OCI-LY3 (cell line): ENCODE measurements around the gene ATP1B4.
A peak's percentile ranks its signal among the peaks of the same experiment; 100 is the strongest.

ENCODE experiments used
- H2AFZ ChIP-seq: fragments of 200-600, 300-600 bp; shearing (Covaris generic); 2 replicates; pipeline ENCODE4 v1.6.0; 2014; ENCODE audit warnings: antibody characterized with exemption, low read depth, low read length
- H3K27ac ChIP-seq: fragments of 200-600, 300-600 bp; sonication (generic); 2 replicates; pipeline ENCODE4 v1.5.1; 2014; ENCODE audit warnings: mild to moderate bottlenecking, low read length, moderate library complexity, mixed read lengths
- H3K27me3 ChIP-seq: fragments of 200-600, 300-600 bp; sonication (generic); 2 replicates; pipeline ENCODE4 v1.6.1; 2014; ENCODE audit warnings: low read depth, low read length, mixed read lengths
- H3K36me3 ChIP-seq: fragments of 200-600, 300-600 bp; sonication (generic); replicated peaks from 2 replicates; pipeline ENCODE3; 2014; ENCODE audit warnings: low read depth, low read length, mixed read lengths
- H3K4me1 ChIP-seq: fragments of 300-600, 200-600 bp; sonication (generic); 2 replicates; pipeline ENCODE4 v1.6.1; 2014; ENCODE audit warnings: low read length, mixed read lengths
- H3K4me2 ChIP-seq: fragments of 200-600, 300-600 bp; sonication (generic); 2 replicates; pipeline ENCODE4 v1.6.1; 2014; ENCODE audit warnings: low read length, mixed read lengths
- H3K4me3 ChIP-seq: fragments of 300-600, 200-600 bp; sonication (generic); 2 replicates; pipeline ENCODE4 v1.5.1; 2014; ENCODE audit warnings: antibody characterized with exemption, mild to moderate bottlenecking, low read length, moderate library complexity
- H3K79me2 ChIP-seq: fragments of 300-600, 200-600 bp; shearing (Covaris generic); 2 replicates; pipeline ENCODE4 v1.6.1; 2014; ENCODE audit warnings: mild to moderate bottlenecking, low read length, mixed read lengths
- H3K9ac ChIP-seq: fragments of 300-600, 200-600 bp; shearing (Covaris generic); 2 replicates; pipeline ENCODE4 v1.6.0; 2014; ENCODE audit warnings: mild to moderate bottlenecking, low read length, moderate library complexity
- H3K9me3 ChIP-seq: fragments of 200-600, 300-600 bp; shearing (Covaris generic); 2 replicates; pipeline ENCODE4 v1.6.1; 2014; ENCODE audit warnings: low read length, mixed read lengths; ENCODE audit not compliant: insufficient read depth
- H4K20me1 ChIP-seq: fragments of 200-600, 300-600 bp; sonication (generic); 2 replicates; pipeline ENCODE4 v1.6.1; 2016; ENCODE audit warnings: low read length, mixed read lengths; ENCODE audit not compliant: insufficient read depth
- EZH2phosphoT487 ChIP-seq: fragments of 200-600 bp; shearing (Covaris generic); IDR thresholded peaks from 2 replicates; pipeline ENCODE4 v1.6.1; 2018; ENCODE audit warnings: antibody characterized with exemption, mixed run types, low read depth
- TF ChIP-seq, protein P1 (sequence below): fragments of 200-600, 300-600 bp; sonication (generic); IDR thresholded peaks from 2 replicates; pipeline ENCODE4 v1.5.1; 2014; ENCODE audit warnings: antibody characterized with exemption, low read length, low read depth

Gene ATP1B4

DNA sequence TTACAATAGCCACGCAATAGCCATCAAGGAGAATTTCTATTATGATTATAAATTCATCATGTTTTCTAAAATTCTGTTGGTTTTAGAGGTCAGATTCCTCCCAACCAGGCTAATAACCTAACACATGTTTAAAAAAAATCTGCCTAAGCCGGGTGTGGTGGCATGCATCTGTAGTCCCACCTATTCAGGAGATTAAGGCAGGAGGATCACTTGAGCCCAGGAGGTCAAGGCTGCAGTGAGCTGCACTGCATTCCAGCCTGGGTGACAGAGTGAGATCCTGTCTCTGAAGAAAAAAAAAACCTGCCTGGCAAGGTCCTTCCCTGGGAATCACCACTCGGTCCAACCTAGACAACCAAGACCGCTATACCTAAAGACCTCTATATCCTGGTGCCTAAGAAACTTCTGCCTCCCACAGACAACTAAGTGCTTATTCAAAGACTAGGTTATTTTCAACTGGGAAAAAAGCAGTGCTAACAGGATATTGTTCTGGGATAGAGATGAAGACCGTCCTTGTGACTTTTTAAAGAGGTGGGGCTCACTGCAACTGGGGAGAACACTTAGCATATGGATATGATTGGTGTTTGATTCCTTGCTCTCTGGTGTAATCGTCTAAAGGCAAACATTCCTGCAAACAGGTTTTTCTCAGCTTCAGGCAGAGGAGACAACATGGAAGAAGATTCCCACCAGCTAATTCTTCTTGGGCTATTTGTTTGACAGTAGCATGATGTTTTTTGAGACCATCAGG is 18.2 kb downstream of the ATP1B4 start:
- no peaks in the 10 kb centered on the region for H3K36me3 ChIP-seq
- no peaks in the 10 kb centered on the region for H4K20me1 ChIP-seq
- H3K9me3 ChIP-seq: no peaks in the 10 kb centered on the region
- H3K4me3 ChIP-seq: no peak overlapping the region
- peak overlapping the region; percentile 50; the same call in 1 of the 2 replicates for H3K4me2 ChIP-seq
- TF ChIP-seq, protein P1, sequence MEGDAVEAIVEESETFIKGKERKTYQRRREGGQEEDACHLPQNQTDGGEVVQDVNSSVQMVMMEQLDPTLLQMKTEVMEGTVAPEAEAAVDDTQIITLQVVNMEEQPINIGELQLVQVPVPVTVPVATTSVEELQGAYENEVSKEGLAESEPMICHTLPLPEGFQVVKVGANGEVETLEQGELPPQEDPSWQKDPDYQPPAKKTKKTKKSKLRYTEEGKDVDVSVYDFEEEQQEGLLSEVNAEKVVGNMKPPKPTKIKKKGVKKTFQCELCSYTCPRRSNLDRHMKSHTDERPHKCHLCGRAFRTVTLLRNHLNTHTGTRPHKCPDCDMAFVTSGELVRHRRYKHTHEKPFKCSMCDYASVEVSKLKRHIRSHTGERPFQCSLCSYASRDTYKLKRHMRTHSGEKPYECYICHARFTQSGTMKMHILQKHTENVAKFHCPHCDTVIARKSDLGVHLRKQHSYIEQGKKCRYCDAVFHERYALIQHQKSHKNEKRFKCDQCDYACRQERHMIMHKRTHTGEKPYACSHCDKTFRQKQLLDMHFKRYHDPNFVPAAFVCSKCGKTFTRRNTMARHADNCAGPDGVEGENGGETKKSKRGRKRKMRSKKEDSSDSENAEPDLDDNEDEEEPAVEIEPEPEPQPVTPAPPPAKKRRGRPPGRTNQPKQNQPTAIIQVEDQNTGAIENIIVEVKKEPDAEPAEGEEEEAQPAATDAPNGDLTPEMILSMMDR: no peak
- TF ChIP-seq EZH2phosphoT487: no peak
- no peak overlapping the region for H3K9ac ChIP-seq
- H3K27me3 ChIP-seq: peaks cover 15% of the 10 kb centered on the region
- no peak overlapping the region for H2AFZ ChIP-seq
- H3K4me1 ChIP-seq: no peaks in the 10 kb centered on the region
- H3K79me2 ChIP-seq: no peaks in the 10 kb centered on the region
- no peak overlapping the region for H3K27ac ChIP-seq

GRCh38 chrX:120380699-120381098 is 18.8 kb downstream of the ATP1B4 start:
- TF ChIP-seq, protein P1: peak; percentile 57
- no peak for TF ChIP-seq EZH2phosphoT487
- Histone ChIP-seq H3K4me1 (no peaks in the 10 kb centered on the region), H3K4me3 (no peak overlapping the region), H3K9ac (no peak overlapping the region), H3K4me2 (peak overlapping the region; percentile 50), H2AFZ (no peak overlapping the region), H3K36me3 (no peaks in the 10 kb centered on the region), H3K27me3 (peaks cover 15% of the 10 kb centered on the region), H3K27ac (no peak overlapping the region), H3K79me2 (no peaks in the 10 kb centered on the region), H3K9me3 (no peaks in the 10 kb centered on the region), H4K20me1 (no peaks in the 10 kb centered on the region)

DNA sequence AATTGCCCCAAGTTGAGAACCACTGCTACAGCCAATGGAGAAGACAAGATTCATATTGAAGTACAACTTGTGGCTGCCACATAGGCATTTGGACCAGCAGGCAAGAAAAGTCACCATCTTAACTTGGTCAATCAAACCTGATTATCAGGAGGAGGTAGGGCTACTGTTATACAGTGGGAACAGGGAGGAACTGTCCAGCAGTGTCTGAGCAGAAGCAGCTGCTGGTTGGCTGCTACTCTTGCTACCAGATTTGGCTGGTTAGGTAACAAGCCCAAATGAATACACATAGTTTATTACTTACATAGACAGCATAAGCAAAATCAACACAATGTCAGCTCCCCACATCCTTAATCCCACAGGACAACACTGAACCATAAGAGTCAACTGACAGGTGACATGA is 39.4 kb downstream of the ATP1B4 start:
- H3K4me3 ChIP-seq: no peak overlapping the region
- no peak overlapping the region for H3K9ac ChIP-seq
- no peaks in the 10 kb centered on the region for H4K20me1 ChIP-seq
- H3K79me2 ChIP-seq: no peaks in the 10 kb centered on the region
- H3K9me3 ChIP-seq: no peaks in the 10 kb centered on the region
- H2AFZ ChIP-seq: no peak overlapping the region
- no peak overlapping the region for H3K27ac ChIP-seq
- no peaks in the 10 kb centered on the region for H3K4me1 ChIP-seq
- TF ChIP-seq EZH2phosphoT487: no peak
- TF ChIP-seq, protein P1: no peak
- no peaks in the 10 kb centered on the region for H3K36me3 ChIP-seq
- H3K4me2 ChIP-seq: no peak overlapping the region
- H3K27me3 ChIP-seq: no peaks in the 10 kb centered on the region

GRCh38 chrX:120402369-120402768 is 40.5 kb downstream of the ATP1B4 start:
- Histone ChIP-seq H3K4me3 (no peak overlapping the region), H3K79me2 (no peaks in the 10 kb centered on the region), H2AFZ (no peak overlapping the region), H3K4me1 (no peaks in the 10 kb centered on the region), H3K27ac (no peak overlapping the region), H3K4me2 (no peak overlapping the region), H3K9ac (no peak overlapping the region), H3K9me3 (no peaks in the 10 kb centered on the region), H3K27me3 (no peaks in the 10 kb centered on the region), H3K36me3 (no peaks in the 10 kb centered on the region), H4K20me1 (no peaks in the 10 kb centered on the region)
- no peak for TF ChIP-seq EZH2phosphoT487
- TF ChIP-seq, protein P1: no peak
